HPDE6-E6E7 (cell line): ENCODE measurements around the gene PRKCE.

Experiments
- DNase-seq: peaks from one replicate; pipeline ENCODE4 v3.0.0; 2011; ENCODE audit warnings: missing footprints; ENCODE audit errors: extremely low spot score

Gene PRKCE

DNA sequence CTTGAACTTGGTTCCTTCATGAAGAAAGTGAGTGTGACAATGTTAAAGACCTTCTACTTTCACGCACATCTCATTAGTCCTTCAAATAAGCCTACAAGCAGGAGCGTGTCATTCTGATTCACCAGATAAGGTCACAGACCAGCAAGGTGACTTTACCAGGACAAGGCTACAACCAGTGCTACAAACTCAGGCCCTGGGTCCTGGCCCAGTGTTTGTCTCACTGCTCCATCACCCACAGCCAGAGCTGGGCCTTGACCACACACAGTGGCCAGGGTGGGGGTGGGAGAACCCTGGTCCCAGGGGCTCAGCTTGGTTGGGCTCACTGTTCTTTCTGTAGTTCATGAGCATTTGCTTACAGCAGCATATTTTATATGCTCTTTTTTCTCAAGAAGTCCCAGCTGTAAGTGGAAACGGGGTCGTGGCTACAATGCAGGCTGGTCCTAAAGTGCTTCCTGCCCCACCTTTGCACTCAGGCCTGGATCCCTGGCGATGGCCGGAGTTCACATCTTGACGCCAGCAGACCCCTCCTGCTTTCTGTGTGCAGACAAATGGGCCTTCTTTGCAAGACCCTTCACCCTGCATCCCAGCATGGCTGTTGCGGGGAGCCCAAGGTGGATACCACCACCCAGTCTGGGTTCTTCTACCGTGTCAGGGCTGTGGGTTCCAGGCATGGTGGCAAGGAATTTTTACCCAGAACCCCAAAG is 492.1 kb downstream of the PRKCE start:
- DNase-seq: no peak

DNA sequence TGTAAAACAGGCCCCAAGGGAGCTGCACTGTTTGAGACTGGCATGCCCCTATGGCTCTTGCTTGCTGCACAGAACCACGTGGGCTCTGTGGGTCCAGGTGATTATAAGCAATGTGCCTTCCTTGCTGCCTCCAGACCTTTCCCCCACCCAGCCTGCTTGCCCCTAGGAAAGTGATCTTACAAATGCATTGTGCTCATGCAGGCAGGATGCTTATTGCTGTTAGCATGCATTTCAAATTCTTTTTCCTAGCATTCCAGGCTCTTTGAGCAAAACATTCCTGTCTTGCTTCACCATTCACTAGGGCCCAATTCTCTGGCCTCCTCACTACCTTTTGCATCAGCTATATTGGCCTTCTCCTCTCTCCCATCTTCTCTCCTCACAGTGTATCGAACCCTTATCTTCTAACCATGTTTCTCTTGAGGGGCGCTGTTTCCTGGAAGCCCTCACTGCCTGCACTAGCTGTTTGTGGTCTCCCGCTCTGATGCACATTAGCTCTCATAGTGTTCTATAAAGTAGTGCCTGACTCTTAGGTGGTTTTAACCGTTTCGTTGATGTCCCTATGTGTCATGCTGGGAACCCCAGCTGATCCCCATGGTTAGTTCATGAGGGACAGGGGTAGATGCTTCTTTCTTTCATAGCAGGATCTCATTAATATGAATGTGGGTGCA is 492.8 kb downstream of the PRKCE start:
- no peak for DNase-seq

DNA sequence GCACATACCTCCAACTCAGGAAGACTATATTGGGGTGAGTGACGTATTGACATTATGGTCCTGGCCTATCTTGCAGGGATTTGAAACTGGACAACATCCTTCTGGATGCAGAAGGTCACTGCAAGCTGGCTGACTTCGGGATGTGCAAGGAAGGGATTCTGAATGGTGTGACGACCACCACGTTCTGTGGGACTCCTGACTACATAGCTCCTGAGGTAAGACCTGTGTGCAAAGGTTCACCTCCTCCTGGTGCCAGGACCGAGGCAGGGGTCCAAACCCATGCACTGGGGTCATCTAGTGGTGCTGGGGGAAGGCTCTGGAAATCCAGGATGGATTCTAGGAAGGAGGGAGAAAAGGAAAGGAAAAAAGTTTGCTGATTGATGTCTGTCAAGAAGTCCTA is 493.5 kb downstream of the PRKCE start:
- DNase-seq: no peak

DNA sequence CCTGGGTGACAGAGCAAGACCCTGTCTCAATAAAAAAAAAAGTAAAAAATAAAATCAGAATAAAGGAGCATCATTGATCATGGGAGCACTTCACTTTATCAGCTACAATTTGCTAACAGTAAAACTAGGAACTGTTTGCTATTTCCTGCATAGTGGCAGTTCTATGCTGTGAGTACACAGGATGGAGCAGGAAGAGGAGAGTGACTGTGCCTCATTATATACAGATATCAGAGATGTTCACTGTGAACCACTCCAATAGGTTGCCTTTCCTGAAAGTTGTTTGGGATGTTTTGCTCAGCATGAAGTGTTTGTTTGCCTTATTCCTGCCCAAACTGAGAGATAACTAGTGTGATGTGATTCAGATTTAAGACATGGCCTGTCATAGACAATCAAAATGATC is 494.4 kb downstream of the PRKCE start:
- DNase-seq: no peak

DNA sequence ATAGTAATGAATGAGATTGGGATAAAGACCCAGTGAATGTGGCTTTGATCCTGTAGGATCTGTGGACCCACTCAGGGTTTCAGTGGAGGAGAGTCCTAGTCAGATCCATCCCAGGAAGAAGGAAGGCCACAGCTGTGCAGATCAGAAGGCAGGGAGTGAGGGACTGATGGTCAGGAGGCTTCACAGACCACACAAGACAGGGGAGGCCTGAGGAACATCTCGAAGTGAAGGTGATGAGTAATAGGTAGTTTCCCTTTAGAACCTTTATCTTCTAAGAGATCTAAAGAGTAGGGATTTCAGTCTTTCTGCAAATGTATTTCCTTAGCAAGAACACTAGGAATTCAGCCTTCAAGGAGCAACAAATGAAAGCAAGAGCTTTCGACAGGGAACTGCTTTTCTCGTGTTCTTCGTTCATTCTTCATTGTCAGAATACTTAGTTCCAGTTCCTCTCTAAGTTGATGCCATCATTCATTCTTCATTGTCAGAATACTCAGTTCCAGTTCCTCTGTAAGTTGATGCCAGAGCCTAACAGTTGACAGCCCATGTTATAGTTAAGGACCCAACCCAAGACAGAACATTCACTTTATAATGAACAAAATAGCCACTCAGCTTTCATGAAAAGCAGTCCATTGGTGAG is 495.5 kb downstream of the PRKCE start:
- no peak for DNase-seq

DNA sequence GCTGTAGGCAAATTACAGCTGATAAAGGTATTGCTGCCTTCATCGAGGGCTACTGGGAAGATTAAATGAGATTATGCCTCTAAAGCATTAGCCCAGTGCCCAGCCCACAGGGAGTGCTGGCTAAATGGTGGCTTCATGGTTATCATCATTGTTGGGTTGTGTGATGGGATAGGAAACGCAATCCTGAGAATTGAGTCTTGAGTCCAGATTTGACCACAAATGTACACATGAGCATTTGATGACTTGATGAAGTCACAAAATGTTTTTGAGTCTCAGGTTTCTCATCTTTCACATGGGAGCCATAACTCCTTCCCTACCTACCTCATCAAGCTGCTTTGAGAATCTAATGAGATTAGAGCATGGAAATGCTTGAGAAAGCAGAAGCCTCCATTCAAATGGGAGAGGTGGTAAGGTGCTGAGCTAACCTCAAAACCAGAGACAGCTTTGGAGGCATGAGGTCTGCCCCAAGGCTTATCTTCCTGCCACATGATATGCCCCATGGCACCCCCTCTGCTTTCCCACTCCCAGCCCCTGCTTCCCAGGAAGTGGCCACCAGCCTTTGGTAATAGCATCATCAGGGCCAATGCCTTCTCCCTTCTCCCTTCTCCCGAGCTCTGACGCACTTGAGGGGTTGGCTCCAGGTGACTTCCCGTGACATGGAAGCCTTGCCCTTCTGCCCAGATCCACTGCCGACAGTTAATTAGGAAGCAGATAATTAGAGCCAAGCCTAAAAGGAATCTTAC is 496.3 kb downstream of the PRKCE start:
- no peak for DNase-seq

DNA sequence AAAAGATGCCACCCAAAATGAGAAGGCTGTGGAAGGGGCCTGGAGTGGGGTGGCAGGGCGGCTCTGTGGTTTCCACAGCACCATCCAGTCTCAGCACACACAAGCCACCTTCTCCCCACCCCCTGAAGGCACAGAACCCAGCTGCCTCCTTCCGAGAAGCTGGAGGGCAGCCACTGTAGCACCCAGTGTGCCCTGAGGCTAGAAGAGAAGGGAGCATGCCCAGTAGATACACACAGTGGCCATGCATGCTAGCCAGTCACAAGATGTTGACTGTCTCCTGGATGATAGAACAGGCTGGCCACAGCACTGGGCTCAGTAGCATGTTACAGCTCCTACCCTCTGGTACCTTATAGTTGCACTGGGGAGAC is 496.9 kb downstream of the PRKCE start:
- DNase-seq: no peak

DNA sequence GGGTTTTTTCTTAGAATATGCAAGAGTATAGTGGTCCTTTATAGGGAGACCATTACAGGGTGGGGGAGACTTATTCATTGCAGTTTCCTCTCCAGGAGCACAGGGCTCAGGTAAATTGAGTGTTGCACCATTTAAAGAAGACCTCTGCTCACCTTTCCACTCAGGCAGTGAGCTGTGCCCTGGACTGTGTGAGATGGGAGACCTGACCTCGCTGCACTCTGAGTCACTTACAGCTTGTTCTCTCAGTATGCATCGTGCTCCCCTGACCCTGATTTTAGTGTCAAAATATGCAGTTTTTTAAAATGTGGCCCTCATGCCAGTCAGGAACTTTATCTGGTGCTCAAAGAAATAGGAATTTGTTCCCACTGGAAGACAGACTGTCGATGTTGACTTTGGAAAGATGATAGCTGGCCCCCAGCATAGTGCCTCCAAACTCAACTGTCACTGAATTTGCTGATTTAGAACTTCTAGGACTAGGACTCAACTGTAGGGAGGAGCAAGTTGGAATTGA is 499.0 kb downstream of the PRKCE start:
- DNase-seq: no peak

DNA sequence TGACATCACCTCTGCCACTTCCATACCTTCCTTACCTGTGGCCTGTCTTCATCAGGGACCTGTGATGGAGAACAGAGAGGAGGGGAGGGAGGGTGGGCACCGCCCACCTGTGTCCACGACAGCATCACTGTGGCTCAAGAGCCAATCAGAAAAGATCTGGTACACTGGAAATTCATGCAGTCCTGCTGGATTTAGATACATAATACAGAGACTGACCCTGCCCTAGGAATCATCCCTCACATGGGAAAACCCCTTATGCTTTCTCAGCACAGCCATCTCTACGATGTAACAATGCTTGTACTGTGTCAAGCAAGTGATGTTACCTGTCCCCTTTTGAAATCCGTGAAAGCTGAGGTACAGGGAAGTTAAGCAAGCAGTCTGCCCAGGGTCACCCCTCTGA is 500.1 kb downstream of the PRKCE start:
- DNase-seq: no peak

DNA sequence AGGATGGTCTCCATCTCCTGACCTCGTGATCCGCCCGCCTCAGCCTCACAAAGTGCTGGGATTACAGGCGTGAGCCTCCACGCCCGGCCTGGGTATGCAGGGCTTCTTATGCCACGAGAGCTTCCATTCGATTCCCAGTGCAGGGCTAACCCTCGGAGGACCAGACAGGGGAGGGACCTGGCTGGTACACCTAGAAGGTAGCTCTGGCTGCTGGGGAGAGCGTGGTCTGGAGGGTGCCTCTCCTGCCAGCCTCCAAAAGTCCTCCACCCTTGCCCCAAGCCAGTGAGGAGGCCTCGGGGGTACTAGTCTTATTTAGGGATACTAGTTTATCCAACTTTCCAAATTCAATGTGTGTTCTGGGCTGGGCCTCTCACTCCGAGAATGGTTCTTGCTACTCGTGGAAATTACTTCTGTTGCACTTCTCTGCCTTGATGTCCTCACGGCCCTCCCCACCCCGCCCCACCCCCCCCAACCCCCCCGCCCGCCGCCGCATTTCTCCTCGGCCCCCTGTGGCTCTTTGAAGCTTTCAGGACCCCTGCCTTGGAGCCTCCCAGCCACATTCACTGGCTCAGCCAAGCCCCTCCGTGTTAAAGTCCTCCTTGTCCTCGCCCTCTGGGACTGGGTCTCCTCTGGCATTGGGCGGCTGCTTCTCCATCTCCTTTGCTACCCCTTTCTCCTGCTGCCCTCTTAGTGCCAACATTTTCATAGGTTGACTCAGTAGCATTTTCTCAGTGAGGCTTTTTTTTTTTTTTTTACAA is 502.7 kb downstream of the PRKCE start:
- no peak for DNase-seq

DNA sequence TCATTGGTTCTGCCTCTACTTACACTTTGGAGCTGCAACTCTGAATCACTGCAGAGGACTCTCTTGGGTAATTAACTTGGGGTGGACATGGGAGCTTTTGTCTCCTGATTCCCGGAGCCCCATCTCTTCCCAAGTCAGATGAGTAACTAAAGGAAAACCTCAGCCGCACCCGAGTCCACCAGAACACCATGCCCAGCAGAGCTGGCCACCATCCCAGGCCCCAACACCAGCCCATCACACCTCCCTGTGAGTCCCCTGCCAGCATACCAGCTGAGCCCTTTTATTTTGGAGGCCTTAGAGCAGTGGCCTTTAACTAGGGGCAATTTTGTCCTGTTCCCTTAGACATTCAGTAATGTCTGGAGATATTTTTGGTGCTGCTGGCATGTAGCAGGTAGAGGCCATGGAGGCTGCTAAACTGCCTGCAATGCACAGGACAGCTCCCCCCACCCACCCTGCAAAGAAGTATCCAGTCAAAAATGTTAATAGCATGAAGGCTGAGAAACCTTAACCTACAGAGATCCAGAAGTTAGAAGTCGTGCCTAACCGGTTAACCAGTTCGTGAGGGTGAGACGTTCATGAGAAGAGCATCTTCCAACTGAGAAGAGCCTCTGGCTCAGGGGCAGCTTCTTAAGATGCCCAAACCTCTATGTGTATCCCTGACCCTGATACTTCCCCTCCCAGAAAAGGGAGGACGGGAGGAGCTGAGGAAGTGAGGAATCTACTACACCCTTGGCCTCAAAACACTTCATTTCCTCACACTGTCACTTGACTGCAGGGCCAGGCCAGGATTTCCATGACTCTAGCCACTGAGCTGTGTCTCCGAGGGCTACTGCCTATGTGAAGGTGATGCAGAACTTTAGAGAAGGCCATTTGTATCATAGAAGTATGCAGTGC is 505.8 kb downstream of the PRKCE start:
- no peak for DNase-seq

DNA sequence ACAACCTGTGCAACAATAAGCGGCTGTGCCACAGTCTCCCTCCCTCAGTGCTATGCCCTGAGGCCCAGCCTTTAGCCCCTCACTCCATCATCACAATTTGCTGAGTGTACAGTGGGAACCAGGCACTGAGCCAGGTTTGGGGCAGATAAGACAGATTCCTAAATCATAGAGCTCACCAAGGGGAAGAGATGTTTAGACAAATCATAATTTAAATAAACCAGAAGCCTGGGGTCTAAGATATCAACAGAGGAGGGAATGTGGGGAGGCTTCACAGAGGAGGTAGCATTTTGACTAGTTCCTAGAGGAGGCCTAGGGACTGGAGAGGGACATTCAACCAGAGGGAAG is 506.5 kb downstream of the PRKCE start:
- no peak for DNase-seq

DNA sequence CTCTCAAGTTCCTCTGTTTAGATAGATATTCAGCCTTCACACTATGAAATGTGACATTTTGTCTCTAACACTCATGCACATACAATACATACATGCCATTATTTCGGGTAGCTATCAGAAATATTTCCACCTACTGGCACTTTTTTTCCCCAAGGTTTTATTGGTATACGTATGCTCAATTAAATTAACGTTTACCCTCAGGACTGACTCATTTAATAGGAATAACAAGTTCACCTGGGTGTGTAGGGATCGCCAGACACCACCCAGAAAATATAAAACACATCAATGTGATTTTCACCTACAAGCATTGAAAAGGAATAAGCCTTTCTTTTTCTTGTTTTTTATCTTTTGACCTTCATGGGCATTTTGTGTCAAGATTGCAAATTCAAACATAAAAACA is 507.2 kb downstream of the PRKCE start:
- DNase-seq: no peak

DNA sequence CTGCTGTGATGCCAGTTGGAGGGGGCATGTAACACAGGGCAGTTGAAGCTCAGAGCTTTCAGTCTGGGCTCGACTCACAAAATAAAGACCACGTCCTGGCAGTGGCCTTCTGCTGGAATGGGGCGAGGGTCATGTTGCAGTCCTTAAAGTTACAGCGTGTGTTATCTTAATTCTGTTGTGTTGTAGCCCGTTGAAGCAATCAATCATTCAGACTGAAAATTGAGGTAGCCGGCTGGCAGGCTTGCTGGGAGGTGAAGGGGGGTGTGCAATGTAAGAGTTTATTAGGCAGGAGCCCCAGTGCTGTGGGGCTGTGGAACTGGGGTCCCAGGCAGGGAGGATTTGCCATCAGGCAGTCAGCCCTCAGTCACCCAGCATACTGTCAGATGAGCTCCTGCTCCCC is 508.9 kb downstream of the PRKCE start:
- DNase-seq: no peak

DNA sequence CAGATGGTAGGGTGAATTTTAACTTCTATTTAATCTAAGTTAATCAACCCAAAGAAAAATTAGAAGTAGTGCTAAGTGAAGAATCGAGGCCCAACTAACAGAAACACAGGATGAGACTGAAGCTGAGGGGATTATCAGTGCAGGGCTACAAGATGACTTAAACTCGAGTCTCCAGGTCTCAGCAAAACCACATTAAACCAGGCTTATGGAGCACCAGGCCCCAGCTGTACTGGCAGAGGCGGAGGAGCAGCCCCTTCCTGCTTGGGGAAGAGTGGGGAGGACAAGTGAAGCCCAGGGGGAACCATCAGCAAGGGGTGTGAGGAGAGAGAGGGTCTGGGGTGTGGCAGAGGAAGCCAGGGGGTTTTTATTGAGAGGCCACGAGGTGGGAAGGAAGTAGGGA is 509.8 kb downstream of the PRKCE start:
- no peak for DNase-seq

DNA sequence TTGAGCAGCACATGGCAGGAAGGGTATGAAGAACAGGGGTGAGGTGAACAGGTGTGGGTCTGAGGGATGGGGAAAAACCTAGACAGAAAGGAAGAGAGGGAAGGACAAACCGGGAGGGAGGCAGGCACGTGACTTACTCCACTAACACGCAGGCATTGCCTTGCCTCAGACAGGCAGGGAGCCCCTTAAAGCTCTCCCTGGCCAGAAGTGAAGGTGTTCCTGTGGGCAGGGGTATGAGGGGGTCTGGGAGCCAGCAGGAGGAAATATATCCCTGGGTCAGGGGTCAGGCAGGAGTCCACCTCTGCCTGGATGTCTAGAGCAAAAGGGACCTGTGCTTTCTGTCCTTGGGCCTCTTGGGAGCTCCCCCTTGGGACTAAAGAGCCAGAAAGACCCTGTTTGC is 510.4 kb downstream of the PRKCE start:
- DNase-seq: no peak

DNA sequence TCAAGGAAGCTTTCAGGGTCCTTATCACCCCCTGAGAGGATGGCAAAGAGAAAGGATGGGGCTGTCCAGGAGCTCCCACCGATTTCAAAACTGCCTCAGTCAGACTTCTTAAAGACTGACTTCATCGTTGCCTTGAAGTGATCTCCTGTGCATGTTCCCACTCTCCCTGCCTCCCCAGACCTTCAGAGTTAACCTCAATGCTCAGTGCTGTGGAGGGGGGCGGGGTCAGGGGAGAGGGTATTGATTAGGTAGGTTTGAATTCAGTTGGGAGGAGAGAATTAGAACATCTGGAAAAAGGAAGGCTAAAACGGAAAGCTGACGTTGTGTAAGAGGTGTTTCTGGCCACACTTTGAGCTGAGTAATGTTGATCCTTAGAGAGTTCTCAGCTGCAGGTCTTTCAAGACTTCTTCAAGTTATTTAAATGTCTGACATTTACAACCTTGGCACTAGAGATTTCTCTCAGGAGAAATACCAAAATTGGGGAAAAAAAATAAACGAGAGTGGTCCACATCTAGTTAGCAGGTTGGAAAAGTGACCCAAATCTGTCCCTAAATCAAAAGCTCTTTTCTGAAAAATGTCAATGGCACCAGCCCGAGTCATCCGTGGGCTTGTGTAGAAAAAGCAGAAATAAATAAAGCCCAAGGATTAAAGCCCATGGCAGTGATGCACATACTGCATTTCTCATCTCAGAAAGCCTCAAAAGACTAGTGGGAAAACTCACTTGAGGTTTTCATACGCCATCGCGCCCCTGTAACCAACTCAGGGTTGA is 511.0 kb downstream of the PRKCE start:
- no peak for DNase-seq

DNA sequence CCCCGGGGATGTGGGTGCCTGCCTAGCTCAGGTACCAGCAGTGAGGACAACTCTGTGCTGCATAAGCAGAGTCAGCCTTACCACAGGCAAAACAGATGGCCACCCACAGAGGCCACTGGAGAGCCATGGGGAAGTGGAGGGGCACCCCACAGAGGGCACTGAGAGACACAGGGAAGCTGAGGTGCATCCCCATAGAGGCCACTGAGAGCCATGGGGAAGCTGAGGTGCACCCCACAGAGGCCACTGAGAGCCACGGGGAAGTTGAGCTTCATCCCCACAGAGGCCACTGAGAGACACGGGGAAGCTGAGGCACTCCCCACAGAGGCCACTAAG is 511.6 kb downstream of the PRKCE start:
- no peak for DNase-seq

DNA sequence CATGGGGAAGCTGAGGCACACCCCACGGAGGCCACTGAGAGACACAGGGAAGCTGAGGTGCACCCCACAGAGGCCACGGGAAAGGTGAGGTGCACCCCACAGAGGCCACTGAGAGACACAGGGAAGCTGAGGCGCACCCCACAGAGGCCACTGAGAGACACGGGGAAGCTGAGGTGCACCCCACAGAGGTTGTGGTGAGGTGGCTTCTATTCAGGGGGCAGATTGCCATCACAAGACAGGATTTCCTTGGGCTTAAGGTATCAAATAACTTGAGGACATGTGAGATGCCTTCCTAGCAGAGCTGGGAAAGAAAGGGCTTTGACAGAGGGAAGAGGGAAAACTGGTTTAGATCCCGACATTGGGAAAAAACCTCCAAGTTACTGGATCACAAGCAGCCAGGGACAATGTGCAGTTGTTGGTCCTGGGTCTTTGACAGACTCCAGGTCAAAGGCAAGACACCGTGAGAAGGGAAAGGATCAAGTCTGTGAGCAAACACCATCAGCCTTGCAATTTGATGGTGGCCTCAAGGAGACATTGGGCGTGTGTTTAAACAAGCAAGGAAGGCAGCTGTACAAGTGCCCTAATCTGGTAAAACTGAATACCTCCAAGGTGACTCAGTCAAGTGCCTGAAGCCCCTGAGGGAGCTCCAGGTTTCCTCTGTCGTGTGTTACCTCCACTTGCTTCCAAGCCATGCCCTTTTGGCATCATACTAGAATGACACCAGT is 512.5 kb downstream of the PRKCE start:
- DNase-seq: peak; percentile 83
